ENCODE measurements around the gene VCL.
"Not testable (repeated sequence)": the region's sequence is repeated elsewhere in the genome, so short reads cannot be mapped to it uniquely, and the experiment has no call there.

Gene VCL

DNA sequence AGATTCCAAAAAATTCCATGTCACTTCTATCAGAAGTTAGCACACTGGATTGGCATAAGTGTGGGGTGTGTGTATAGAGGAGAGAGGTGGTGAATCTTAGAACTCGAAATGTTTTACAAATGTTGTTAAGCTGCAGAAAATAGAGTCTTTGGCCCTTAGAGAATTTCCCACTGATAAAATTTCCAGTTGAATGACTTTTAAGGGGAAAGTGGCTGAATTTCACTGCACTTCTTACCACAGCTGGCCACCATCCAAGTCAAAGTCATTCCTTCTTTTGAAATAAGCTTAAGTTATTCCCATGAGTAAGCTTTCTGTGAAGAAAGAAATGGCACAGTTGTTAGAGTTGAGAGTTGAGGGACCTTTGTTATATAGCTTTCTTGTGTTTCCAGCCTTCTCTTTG, 13.9 kb downstream of the VCL start:
- peak overlapping the region; percentile 22 for H3K4me3 ChIP-seq
- TF ChIP-seq, protein P1, sequence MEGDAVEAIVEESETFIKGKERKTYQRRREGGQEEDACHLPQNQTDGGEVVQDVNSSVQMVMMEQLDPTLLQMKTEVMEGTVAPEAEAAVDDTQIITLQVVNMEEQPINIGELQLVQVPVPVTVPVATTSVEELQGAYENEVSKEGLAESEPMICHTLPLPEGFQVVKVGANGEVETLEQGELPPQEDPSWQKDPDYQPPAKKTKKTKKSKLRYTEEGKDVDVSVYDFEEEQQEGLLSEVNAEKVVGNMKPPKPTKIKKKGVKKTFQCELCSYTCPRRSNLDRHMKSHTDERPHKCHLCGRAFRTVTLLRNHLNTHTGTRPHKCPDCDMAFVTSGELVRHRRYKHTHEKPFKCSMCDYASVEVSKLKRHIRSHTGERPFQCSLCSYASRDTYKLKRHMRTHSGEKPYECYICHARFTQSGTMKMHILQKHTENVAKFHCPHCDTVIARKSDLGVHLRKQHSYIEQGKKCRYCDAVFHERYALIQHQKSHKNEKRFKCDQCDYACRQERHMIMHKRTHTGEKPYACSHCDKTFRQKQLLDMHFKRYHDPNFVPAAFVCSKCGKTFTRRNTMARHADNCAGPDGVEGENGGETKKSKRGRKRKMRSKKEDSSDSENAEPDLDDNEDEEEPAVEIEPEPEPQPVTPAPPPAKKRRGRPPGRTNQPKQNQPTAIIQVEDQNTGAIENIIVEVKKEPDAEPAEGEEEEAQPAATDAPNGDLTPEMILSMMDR (IDR thresholded peaks at IDR 0.05): no peak
- DNase-seq (ENCODE audit: low spot score): no peak
- H3K27ac ChIP-seq: peak overlapping the region; percentile 47 to 70

DNA sequence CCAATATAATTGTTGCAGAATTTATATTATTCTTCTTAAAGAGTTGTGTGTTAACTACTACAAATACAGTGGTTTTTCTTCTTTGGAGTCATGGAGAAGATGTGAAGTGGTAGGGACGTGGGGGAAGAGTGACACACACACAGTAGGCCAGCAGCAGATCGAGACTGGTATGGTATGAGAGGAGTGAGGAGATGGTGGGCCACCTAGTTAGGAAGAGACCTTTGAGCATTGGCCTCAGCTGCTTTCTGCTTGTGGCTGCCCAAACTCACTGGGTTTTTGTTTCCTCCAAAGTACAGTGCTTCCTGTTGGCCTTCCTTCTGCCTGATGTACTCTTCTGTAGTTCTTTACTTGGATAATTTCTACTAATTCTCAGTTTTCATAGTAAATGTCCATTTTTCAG, 14.6 kb downstream of the VCL start:
- no peak for DNase-seq (ENCODE audit: low spot score)
- Histone ChIP-seq H3K27ac (peak overlapping the region; percentile 47 to 70), H3K4me3 (no peak overlapping the region)
- TF ChIP-seq, protein P1 (IDR thresholded peaks at IDR 0.05): no peak

DNA sequence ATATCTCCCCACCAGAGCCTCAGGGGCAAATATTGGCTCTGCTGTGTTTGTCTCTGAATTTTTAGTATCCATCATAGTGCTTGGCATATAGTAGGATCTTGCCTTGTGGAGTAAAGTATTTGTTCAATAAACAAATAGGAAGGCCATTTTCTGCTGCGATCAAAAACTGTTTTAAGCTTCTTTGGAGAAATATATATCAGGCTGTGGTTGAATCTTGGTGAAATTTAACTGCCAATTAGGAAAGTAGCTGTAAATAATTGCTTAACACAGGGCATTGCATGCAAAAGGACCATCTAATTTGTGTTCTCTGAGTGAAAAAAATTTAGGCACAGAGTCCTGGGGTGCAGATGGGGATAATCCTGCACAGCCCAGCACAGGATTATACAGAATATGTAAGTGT, 15.1 kb downstream of the VCL start:
- Histone ChIP-seq H3K4me3 (no peak overlapping the region), H3K27ac (peak overlapping the region; percentile 29 to 47)
- TF ChIP-seq, protein P1 (IDR thresholded peaks at IDR 0.05): no peak
- no peak for DNase-seq (ENCODE audit: low spot score)

DNA sequence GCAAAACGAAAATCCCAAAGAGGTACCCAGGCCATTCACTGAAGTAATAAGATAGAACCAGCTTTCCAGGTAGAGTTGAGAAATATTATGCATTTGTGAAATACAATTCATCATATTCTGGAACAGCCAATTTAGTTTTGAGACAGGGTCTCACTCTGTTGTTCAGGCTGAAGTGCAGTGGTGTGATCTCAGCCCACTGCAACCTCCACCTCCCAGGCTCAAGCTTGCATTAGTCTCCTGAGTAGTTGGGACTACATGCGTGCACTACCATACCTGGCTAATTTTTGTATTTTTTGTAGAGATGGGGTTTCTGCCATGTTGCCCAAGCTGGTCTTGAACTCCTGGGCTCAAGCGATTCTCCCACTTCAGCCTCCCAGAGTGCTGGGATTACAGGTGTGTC, 16.7 kb downstream of the VCL start:
- not testable (repeated sequence) for DNase-seq (ENCODE audit: low spot score); H3K4me3 ChIP-seq
- H3K27ac ChIP-seq: peak overlapping the region in 1 of 2 donors; percentile 29

DNA sequence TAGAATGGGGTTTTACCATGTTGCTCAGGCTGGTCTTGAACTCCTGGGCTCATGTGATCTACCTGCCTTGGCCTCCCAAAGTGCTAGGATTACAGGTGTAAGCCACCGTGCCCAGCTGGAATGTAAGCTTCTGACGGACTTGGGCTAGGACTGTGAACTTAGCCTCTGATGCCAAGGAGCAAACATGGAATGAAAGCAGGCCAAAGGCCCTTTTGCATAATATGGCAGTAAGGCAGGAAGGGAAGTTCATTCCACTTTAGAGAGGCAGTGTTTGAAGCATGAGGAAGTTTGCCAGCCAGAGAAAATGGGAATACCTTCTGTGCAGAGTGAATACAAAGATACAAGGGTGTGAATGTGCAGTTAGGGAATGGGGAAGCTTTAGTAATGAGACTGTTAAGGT, 20.3 kb downstream of the VCL start:
- TF ChIP-seq, protein P1 (IDR thresholded peaks at IDR 0.05): no peak
- H3K4me3 ChIP-seq: no peak overlapping the region
- DNase-seq (ENCODE audit: low spot score): no peak
- H3K27ac ChIP-seq: no peak overlapping the region

DNA sequence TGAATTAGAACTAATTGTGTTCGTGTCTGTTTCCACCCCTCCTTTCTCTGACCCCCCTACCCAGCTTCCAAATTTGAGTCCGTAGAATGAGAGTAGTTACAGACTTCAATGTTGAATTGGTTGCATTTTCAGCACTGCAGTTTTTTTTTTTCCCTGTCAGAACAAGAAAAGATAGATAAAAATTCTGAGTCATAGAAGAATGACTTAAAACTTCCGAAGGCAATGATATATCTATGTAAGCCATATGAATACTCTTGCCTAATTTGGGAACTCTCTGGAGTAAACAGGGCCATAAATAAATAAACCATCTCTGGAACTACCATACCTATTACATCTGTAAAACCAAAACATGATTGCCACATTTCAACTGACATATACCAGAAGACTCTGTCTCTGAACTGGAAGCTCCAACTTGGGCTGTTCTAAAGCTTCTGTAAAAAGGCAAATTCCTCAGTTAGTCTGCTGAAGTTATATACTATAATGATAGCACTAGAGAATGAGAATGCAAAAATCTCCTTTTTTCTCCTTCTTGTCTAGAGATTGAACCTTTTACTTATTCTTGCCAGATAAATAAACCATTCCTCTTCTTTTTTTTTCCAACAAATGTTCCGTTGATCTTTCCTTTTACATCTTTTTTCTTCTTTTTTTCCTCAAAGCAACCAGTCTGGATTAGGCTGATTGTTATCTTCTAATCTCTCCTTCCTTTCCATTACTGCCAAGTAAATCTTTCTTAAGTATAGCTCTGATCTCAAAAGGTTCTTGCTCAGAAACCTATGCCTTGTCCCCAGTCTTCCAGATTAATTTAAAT, 23.5 kb downstream of the VCL start:
- H3K4me3 ChIP-seq: no peak overlapping the region
- TF ChIP-seq, protein P1 (IDR thresholded peaks at IDR 0.05): no peak
- peak overlapping the region; percentile 42 to 47 for H3K27ac ChIP-seq

DNA sequence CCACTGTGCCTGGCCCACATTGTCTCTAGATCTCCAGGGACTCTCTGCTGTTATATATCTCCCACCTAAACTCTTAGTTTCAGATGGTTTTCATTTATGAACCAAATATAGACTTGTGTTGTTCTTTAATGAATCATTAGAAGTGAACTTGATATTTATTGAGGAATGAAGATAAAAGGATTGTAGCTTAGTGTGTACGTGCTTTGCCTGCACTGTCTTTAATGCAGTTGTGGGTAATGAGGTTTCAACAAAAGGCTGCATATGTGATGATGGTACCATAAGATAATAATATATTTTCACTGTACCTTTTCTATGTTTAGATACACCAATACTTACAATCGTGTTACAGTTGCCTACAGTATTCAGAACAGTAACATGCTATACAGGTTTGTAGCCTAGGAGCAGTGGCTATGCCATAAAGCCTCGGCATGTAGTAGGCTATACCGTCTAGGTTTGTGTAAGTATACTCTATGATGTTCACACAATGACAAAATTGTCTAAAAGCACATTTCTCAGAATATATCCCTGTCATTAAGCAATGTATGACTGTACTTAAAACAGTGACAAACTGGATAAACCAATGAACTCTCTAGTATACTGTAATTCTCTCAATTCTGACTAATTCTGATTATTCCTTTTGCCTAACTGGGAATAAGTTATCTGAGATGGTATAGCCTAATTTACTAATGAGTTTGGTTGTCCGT, 25.2 kb downstream of the VCL start:
- no peak for DNase-seq (ENCODE audit: low spot score)
- Histone ChIP-seq H3K4me3 (no peak overlapping the region), H3K27ac (no peak overlapping the region)
- TF ChIP-seq, protein P1 (IDR thresholded peaks at IDR 0.05): no peak

More for the DNA sequence above, 23.5 kb downstream of the VCL start:
- DNase-seq (ENCODE audit: low spot score): no peak

All from coronary artery (tissue), 2 donors.